SIG-M5 (cell line): ENCODE measurements around the gene CBLIF.
A peak's percentile ranks its signal among the peaks of the same experiment; 100 is the strongest.
"Not testable (repeated sequence)": the region's sequence is repeated elsewhere in the genome, so short reads cannot be mapped to it uniquely, and the experiment has no call there.

Experiments used
- DNase-seq: peaks from one replicate; lab custom pipeline; 2025; lab: John Stamatoyannopoulos, UW

The CBLIF gene

GRCh38 chr11:59847626-59848025 lies 2.3 kb upstream of the CBLIF start:
- DNase-seq = no peak

- no peak for DNase-seq
Measured at GRCh38 chr11:59846556-59846955, 1.3 kb upstream of the CBLIF start.

DNA sequence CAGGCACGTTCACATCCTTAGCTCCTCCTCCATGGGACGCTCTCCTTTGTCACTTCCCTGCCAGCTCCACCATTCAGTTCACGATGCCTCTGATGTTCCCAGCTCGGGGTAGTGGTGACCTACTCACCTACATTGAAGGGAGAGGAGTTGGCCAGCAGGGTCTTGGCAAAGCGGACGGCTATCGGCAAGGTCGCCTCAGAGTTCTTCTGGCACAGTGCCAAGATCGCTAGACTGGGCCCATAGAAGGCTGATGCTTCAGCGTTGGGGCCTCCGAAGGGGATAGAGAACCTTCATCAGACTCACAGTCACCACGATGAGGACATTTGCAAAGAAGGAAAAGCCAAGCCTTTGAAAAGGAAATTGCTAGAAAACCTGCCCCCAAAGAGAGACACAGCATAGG lies 3.0 kb downstream of the CBLIF start:
- no peak for DNase-seq

DNA sequence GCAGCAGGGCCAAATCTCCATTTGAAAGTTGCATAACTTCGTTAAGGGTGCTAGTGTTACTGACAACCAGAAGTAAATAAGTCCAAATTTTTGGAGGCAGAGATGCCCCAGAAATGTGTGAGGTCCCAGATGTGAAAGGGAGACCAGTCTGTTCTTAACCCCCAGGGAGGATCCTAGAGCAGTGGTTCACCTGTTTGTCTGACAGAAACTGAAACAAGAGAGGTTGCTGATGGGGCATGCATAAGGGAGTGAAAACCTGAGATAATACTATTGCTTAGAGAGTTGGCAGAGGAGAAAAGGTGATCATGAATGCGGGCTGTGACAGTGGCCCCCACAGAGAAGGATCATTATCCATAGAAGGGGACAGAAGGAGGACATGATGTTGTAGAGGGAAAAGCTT lies 3.8 kb downstream of the CBLIF start:
- no peak for DNase-seq

- no peak for DNase-seq
Measured at GRCh38 chr11:59839615-59840014, 5.7 kb downstream of the CBLIF start.

- no peak for DNase-seq
Measured at GRCh38 chr11:59833602-59834001, 11.7 kb downstream of the CBLIF start.

GRCh38 chr11:59829358-59829757 lies 15.9 kb downstream of the CBLIF start:
- no peak for DNase-seq

GRCh38 chr11:59822989-59823566 lies 22.2 kb downstream of the CBLIF start:
- DNase-seq = no peak

- no peak for DNase-seq
Measured at GRCh38 chr11:59818572-59818971, 26.7 kb downstream of the CBLIF start.

DNA sequence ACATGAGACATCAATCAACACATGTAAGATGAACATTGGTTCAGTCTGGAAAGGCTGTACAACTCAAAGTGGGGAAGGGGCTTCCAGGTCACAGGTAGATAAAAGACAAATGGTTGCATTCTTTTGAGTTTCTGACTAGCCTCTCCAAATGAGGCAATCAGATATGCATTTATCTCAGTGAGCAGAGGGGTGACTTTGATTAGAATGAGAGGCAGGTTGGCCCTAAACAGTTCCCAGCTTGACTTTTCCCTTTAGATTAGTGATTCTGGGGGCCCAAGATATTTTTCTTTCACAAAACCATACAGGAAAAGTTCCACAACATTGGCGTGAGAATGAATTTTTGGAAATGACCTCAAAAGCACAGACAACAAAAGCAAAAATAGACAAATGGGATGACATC lies 28.9 kb downstream of the CBLIF start:
- not testable (repeated sequence) for DNase-seq

DNA sequence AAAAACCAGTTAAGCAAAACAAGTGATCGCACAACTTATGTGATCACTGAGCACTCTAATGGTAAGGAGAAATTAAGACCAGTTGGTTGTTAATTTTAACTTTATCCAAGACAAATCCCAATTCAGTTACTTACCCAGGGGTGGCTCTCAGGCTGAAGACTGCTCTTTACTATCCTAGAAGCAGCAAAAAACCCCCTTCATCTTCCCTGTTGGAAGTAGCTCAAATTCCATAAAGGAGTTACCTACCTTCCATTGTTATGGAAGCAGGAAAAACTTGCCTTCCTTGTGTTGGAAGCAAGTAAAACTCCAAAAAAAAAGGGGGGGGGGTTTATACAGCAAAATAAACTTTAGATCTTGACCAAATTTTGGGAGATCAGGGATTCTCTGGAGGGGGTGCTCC lies 29.5 kb downstream of the CBLIF start:
- DNase-seq = no peak

GRCh38 chr11:59814021-59814420 lies 31.3 kb downstream of the CBLIF start:
- no peak for DNase-seq

DNA sequence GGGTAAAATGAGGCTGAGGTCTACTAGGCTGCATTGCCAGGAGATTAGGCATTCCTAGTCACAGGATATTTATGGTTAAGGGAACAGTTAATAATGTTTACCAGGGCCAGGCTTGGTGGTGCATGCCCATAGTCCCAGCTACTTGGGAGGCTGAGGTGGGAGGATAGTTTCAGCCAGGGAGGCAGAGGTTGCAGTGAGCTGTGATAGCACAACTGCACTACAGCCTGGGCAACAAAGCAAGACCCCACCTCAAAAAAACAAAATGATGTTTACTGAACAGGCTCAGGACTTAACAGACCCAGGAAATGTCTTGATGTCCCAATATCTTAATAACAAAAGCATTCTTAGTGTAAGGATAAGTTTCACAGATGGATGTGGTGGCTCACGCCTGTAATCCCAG lies 31.9 kb downstream of the CBLIF start:
- DNase-seq = no peak

GRCh38 chr11:59812220-59812619 lies 33.1 kb downstream of the CBLIF start:
- no peak for DNase-seq

- DNase-seq = no peak
Measured at GRCh38 chr11:59810911-59811259, 34.4 kb downstream of the CBLIF start.

GRCh38 chr11:59810189-59810910 lies 34.9 kb downstream of the CBLIF start, which contains the start of gene MRPL16:
Gene MRPL16 (minus strand): TSS chr11:59810778. CDS start chr11:59810658, 120 bp downstream.
- peak; percentile 21 for DNase-seq

GRCh38 chr11:59807047-59807610 lies 38.2 kb downstream of the CBLIF start:
- DNase-seq = no peak

GRCh38 chr11:59804061-59804460 lies 41.2 kb downstream of the CBLIF start:
- no peak for DNase-seq

- no peak for DNase-seq
Measured at GRCh38 chr11:59802639-59803176, 42.6 kb downstream of the CBLIF start.

DNA sequence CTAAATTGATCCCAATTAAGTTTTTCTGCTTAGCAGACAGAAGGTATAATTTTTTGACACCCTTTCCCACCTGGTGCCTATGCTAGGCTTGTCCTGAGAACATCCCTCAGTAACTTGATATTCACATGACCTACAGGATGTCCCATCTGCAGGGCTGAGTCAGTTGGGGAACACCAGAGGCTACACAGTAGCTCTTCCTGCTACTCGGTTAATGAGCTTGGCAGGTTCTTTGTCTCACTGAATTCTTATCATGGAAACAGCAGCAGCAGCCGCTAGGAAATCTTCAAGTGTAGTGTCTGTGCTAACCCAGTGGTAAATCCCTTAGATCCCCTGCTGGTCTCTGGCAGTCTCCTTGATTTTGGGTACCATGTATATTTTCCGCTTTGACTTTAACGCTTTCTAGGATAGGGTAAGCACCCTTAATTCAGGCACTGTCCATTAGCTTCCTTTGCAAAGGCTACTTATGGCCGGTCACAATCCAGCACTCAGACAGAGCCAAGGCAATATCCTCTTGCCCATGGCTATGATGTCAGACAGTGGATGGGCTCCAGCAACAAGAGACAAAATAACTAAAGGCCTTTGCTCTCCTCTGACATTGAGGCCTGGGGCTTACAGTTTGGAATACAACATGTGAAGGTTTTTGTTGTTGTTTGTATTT lies 43.2 kb downstream of the CBLIF start:
- DNase-seq = no peak

DNA sequence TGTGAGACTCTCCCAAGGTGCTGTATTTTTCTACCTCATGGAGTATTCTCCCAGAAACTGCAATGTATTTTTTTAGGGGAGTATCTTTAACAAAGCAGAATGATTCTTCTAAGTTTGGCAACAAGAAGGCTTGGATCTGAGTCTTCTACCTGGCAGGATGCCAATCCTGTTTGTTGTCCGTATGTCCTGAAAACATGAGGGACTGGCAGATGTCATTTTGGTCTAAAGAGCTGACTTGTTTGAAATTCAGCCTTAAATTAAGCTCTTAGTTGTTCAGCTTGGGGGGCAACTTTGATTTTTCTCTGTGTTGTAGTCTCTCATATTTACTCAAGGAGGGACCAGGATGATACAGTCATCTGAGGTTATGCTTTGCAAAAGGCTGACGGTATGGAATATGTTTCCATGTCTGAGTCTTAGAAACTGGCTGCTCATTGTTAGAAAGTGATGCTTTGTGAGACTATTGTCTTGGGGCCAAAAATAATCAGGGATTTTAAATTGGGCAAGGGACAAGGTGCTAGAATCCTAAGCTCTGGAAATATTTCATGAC lies 44.1 kb downstream of the CBLIF start:
- DNase-seq = no peak

DNA sequence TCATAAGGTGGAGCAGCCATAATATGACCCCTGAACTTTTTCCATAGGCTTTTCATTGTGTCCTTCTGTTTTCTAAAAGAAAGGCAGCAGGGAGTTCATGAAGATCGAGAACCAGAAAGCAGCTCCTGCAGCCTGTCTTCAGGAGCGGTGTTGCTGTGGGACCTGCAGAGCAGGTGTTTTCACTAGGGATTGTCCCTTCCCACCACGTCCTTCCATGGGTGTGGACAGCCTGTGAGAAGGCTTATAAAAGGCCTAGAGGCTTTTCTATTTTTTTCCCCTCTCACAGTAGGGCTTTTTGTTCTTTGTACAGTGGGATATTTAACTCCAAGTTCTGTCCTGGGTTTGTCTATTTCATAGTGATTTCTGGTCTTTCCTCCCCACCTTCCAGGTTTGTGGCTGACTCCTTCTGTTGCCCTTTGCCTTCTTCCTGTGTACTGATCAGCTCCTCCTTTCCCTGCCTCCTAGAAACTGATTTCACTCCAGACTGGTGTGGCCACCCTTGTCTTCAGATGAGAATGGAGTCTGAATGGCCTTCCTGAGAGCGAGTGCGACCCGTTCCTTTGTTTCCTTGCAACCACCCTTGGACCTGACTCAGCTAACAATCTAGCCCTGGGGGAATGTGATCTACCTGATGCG lies 44.8 kb downstream of the CBLIF start:
- DNase-seq = no peak
